Esophagus squamous epithelium (tissue), 4 donors: ENCODE results near the gene CELSR3.

Experiments
- CTCF ChIP-seq, 6 experiments: fragments of 450-650 bp in 4 of 6; fragments of 200-600 bp in 2 of 6; sonication (generic) in 2 of 6; IDR thresholded peaks; one replicate each; pipeline ENCODE4 v1.5.1; 2016 to 2019; ENCODE audit warnings: antibody characterized with exemption in 6 of 6, mild to moderate bottlenecking in 4 of 6, moderate library complexity in 4 of 6
- POLR2A ChIP-seq, 4 donors: fragments of 450-650 bp; IDR thresholded peaks; one replicate each; pipeline ENCODE4 v1.6.1; 2017; ENCODE audit warnings: antibody characterized with exemption in 4 of 4, mild to moderate bottlenecking in 4 of 4, moderate library complexity in 3 of 4

GRCh38 chr3:48685603-48686511 lies 23.2 kb upstream of the CELSR3 start, which contains the start of gene NCKIPSD:
- TF ChIP-seq POLR2A (IDR thresholded peaks at IDR 0.05), result peak in 2 of 4 donors; percentile 53 to 87
- peak; percentile 73 to 94 (median 84) for TF ChIP-seq CTCF (IDR thresholded peaks at IDR 0.05)
